T-helper 22 cell (primary cell): ENCODE data around the gene CARD10.

Source experiments
- DNase-seq: peaks from one replicate; pipeline ENCODE4 v3.0.0-alpha.2; 2020; ENCODE audit warnings: low read depth

The CARD10 gene

GRCh38 chr22:37525746-37526350 lies 6.6 kb upstream of the CARD10 start:
- DNase-seq = no peak

DNA sequence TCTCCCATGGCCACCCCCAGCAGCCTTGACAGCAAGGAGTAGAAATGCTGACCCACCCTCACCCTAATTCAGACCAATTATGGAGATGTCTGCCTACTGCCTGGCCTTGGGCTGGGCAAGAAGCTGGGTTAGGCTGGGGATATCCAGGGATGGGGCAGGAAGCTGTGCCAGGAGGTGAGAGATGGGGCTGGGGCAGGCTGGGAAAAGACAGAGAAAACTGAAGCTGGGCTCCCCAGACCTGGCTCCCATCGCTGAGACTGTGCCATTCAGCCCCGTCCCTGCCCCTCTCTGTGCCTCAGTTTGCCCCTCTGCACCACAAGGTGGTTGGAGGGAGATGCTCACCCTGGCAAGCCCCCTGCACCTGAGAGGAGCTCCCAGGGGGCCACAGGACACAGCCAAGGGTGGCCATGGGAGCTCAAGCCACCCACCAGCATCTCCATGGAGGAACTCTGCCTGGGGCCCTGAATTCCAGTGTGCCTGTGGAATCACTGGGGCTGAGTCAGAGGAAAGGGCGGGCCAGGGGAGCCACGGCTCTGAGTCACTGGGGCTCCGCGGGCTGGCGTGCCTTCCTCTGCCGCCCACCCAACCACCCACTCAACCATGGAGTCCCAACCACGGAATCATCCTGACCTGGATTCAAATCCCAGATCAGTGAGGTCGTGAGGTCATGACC lies 6.0 kb upstream of the CARD10 start:
- no peak for DNase-seq

- no peak for DNase-seq
Measured at GRCh38 chr22:37522482-37522881, 3.3 kb upstream of the CARD10 start.

- no peak for DNase-seq
Measured at GRCh38 chr22:37521236-37521739, 2.1 kb upstream of the CARD10 start.

GRCh38 chr22:37520776-37521191 lies 1.6 kb upstream of the CARD10 start:
- no peak for DNase-seq

GRCh38 chr22:37518509-37519267 lies 527 bp downstream of the CARD10 start:
- DNase-seq = no peak

DNA sequence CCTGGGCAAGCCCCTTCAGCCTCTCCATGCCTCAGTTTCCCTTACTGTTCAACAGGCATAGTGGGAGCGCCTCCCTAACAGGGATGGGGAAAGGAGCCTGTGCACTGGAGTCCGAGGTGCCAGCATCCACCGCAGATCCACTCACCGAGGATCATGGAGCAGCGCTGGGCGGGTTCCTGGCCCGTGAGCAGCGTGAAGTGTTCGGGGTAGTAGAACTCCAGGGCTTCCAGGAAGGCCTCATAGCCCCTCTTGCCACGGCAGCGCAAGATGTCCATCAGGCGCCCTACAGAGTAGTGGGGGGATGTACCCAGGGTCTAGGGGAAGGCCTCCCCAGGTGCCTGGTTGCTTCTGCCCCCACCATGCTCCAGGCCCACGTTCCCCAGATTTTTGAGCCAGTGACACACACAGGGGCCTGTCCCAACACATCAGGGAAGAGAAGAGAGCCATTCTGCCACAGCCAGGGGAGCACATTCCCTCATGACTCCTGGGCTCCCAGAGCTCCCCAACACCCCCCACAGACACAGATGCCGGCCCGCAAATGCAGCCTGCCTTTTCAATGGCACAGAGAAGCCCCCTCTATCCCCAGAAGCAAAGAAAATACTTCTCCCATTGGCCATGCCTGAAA lies 1.3 kb downstream of the CARD10 start:
- DNase-seq = no peak

- DNase-seq = no peak
Measured at GRCh38 chr22:37516456-37516855, 2.8 kb downstream of the CARD10 start.

- no peak for DNase-seq
Measured at GRCh38 chr22:37515901-37516300, 3.3 kb downstream of the CARD10 start.

- DNase-seq = no peak
Measured at GRCh38 chr22:37514526-37515051, 4.6 kb downstream of the CARD10 start.

DNA sequence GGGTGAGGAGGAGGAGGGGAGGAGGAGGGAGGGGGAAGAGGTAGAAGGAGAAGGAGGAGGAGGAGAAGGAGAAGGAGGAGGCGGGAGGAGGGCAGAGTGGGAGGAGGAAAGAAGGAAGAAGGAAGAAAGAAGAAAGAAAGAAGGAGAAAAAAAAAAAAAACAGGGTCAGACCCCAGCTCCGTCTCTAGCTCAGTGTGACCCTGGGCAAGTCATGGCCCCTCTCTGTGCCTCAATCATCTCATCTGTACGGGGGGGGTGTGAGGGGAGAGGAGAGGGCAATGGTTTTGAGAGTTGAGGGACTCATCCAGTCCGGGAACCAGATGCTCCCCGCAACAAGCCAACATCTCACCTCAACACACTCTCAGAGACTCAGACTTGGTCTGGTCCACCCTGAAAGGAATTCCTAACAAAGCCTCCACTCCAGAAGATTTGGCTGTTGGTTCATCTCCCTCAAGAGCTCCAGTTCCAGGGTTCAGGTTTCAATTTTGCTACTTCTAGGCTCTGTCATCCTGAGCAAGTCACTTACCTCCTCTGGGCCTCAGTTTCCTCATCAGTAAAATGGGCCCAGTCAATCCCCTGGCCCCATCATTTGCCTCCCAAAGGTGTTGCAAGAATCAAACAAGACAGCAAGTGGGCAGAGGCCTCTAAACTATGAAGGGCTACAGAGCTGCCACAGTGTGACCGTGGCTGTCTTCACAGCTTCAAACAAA lies 7.7 kb downstream of the CARD10 start:
- DNase-seq = no peak

- DNase-seq = no peak
Measured at GRCh38 chr22:37510091-37510490, 9.1 kb downstream of the CARD10 start.

DNA sequence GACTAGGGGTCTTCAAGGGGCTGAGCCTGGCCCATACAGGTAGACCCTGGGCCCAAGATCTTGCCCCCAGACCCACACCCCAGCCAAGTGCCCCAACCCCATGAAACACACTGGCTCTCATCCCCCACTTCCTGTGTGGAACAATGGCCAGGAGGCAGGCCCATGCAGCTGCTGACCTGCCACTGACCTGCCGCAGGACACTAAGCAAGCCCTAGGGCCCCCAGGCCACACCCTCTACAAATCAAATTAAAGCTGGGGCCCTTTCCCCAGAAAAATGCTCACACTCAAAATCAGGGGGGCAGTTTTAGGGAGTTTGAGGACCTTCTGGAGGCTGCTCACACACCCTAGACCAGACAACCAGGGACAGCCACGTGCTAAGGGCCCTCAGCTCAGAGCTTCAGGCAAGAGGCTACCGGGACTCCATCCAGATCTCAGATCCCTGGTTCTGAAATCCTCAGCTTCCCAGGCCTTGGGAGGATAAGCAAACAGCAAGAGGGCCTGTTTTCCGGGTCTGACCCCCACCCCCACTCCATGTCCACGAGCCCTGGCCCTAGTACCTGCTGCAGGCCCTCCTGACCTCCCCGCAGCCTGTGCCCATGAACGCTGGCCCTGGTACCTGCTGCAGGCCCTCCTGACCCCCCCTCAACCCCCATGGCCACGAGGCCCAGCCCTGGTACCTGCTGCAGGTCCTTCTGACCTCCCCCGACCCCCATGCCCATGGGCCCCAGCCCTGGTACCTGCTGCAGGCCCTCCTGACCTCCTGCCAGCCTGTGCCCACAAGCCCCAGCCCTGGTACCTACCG lies 10.0 kb downstream of the CARD10 start:
- DNase-seq = no peak

DNA sequence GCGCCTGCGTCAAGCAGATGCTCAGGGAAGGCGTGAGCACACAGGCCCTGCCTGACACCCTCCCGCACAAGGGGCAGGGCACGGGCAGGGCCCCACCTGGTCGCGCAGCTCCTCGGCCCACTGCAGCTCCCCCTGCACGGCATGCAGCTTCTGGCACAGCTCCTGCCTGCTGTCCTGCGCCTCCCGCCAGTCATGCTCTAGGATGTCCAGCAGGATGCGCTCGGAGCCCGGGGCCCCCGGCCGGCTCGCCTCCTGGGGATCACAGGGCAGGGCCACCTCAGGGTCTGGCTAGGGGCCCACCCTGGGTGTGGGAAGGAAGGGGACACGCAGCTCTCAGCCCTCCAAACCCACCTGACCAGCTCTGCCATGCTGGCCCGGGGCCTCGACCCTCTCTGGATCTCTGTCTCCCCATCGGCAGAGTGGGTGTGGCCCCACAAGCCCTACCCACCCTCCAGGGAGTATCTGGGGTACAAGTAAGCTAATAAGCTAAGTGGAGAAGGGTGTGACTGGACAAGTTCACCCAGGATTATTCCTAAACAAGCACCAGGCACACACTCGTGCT lies 10.7 kb downstream of the CARD10 start:
- no peak for DNase-seq

DNA sequence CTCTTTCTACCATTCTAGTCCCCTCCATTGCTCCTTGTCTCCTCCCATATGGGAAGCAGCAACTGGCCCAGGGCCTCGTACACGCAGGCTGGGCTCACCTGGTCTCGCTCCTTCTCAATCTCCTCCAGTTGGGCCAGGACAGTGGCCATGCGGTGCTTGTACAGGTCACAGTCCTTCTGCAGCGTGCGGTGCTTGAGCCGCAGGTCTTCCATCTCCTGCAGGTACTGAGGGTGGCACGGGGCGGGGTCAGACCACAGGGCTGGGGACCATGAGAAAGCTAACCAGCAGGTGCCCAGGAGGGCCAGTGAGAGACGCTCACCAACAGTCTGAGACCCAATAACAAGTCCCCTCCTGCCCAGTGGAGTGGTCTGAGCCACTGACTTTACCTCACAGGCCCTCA lies 11.5 kb downstream of the CARD10 start:
- DNase-seq = no peak

- DNase-seq = no peak
Measured at GRCh38 chr22:37505989-37506388, 13.2 kb downstream of the CARD10 start.

GRCh38 chr22:37505565-37505964 lies 13.7 kb downstream of the CARD10 start:
- no peak for DNase-seq

GRCh38 chr22:37504964-37505363 lies 14.3 kb downstream of the CARD10 start:
- DNase-seq = no peak

DNA sequence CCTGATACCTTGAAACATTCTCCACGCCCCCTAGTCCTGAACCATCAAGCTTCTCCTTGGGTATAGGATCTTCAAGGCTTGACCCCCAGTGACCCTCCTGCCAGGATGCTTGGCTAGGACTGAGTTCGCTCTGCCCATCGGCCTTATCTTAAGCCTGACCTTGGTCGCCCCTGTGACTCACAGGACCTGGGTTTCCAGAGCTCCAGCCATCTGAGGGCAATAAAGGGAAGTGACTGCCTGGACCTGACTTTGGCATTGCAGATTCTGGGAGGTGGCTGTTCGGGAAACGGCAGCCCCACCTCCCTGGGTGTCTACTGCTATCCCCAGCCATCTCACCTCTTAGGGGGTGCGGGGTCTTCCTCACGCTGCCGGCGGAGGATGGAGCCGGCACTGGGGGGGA lies 15.4 kb downstream of the CARD10 start:
- no peak for DNase-seq

- DNase-seq = no peak
Measured at GRCh38 chr22:37503183-37503683, 16.0 kb downstream of the CARD10 start.
